IMR-90 (cell line): ENCODE results near the gene STAT3. TPM values are rescaled to one million over a fixed set of nuclear protein-coding genes. Genes with fewer than 3 reads are reported as not detected.

Experiments
- ATAC-seq: fragments of 200-7000 bp; cut with Tn5 transposase; 2 replicates; pipeline ENCODE4 v1.9.1; 2020; ENCODE audit warnings: low read depth, mild to moderate bottlenecking, moderate library complexity
- BruUV-seq: library from RNA; stranded (reverse); fragments of 400-500 nt; replicated peaks from 2 replicates; lab custom pipeline; 2021; lab: Mats Ljungman, UMichigan
- CTCF ChIA-PET: fragments of 300-600 bp; formaldehyde crosslinking; extraction: SDS; loops from one replicate; lab custom pipeline; 2021; ENCODE audit warnings: antibody characterized with exemption; lab: Yijun Ruan, JAX
- POLR2A ChIA-PET: fragments of 300-600 bp; sonication (Branson Sonifier 250); formaldehyde crosslinking; loops from one replicate; lab custom pipeline; 2022; ENCODE audit warnings: antibody characterized with exemption; ENCODE audit not compliant: unreplicated experiment; lab: Charles Lee
- DNase-seq: peaks from one replicate; pipeline ENCODE4 v3.0.0; 2013
- H2AFZ ChIP-seq: replicated peaks from 2 replicates; pipeline ENCODE3; 2013; ENCODE audit warnings: low read length, mild to moderate bottlenecking; ENCODE audit not compliant: poor library complexity
- H2AK5ac ChIP-seq: 2 replicates; pipeline ENCODE4 v1.6.1; 2013; ENCODE audit warnings: low read depth, low read length, inconsistent platforms
- H2AK9ac ChIP-seq: replicated peaks from 2 replicates; pipeline ENCODE3; 2013; ENCODE audit warnings: mild to moderate bottlenecking, low read depth, low read length, moderate library complexity; ENCODE audit not compliant: poor library complexity
- H2BK120ac ChIP-seq: 2 replicates; pipeline ENCODE4 v1.6.1; 2013; ENCODE audit warnings: low read depth, low read length, inconsistent platforms
- H2BK15ac ChIP-seq: 3 replicates; pipeline ENCODE4 v1.6.1; 2013; ENCODE audit warnings: low read depth, low read length, inconsistent platforms
- H2BK20ac ChIP-seq: 2 replicates; pipeline ENCODE4 v1.6.1; 2013; ENCODE audit warnings: low read depth, mild to moderate bottlenecking, inconsistent platforms, low read length, moderate library complexity
- H2BK5ac ChIP-seq: 2 replicates; pipeline ENCODE4 v1.6.1; 2013; ENCODE audit warnings: mild to moderate bottlenecking, low read depth, low read length, inconsistent platforms; ENCODE audit not compliant: poor library complexity, severe bottlenecking
- H3K14ac ChIP-seq: replicated peaks from 2 replicates; pipeline ENCODE4 v1.6.1; 2013; ENCODE audit warnings: low read depth, low read length, inconsistent platforms
- H3K18ac ChIP-seq: 2 replicates; pipeline ENCODE4 v1.6.1; 2013; ENCODE audit warnings: low read depth, low read length, control low read depth
- H3K23ac ChIP-seq: 2 replicates; pipeline ENCODE4 v1.6.1; 2013; ENCODE audit warnings: low read depth, low read length, inconsistent platforms
- H3K27ac ChIP-seq: 2 replicates; pipeline ENCODE4 v1.5.1; 2013; ENCODE audit warnings: mild to moderate bottlenecking, control low read depth, low read length; ENCODE audit not compliant: insufficient read depth
- H3K27me3 ChIP-seq: 2 replicates; pipeline ENCODE4 v1.6.1; 2013; ENCODE audit warnings: low read length; ENCODE audit not compliant: control insufficient read depth, insufficient read depth
- H3K36me3 ChIP-seq: 2 replicates; pipeline ENCODE4 v1.6.1; 2013; ENCODE audit warnings: low read length, mixed read lengths; ENCODE audit not compliant: control insufficient read depth, insufficient read depth
- H3K4ac ChIP-seq: 2 replicates; pipeline ENCODE4 v1.6.1; 2013; ENCODE audit warnings: low read depth, low read length, inconsistent platforms
- H3K4me1 ChIP-seq: 2 replicates; pipeline ENCODE4 v1.6.1; 2013; ENCODE audit warnings: low read length, mixed read lengths; ENCODE audit not compliant: control insufficient read depth, insufficient read depth
- H3K4me2 ChIP-seq: 2 replicates; pipeline ENCODE4 v1.6.1; 2013; ENCODE audit warnings: low read depth, mild to moderate bottlenecking, control low read depth, low read length, moderate library complexity
- H3K4me3 ChIP-seq: 2 replicates; pipeline ENCODE4 v1.5.1; 2013; ENCODE audit warnings: low read depth, mild to moderate bottlenecking, control low read depth, low read length, moderate library complexity; ENCODE audit not compliant: insufficient read depth
- H3K56ac ChIP-seq: 2 replicates; pipeline ENCODE4 v1.6.1; 2013; ENCODE audit warnings: low read length, inconsistent platforms; ENCODE audit not compliant: insufficient read depth; ENCODE audit errors: extremely low read depth
- H3K79me1 ChIP-seq, 2 experiments: 2 replicates each; pipeline ENCODE4 v1.6.1; 2013; ENCODE audit warnings: low read length in 2 of 2, inconsistent platforms in 1 of 2, low read depth in 1 of 2
- H3K9ac ChIP-seq: 2 replicates; pipeline ENCODE4 v1.6.1; 2013; ENCODE audit warnings: low read depth, low read length, control low read depth
- H3K9me1 ChIP-seq: 2 replicates; pipeline ENCODE4 v1.6.1; 2013; ENCODE audit warnings: low read length, inconsistent platforms; ENCODE audit not compliant: insufficient read depth
- H3K9me3 ChIP-seq: 2 replicates; pipeline ENCODE4 v1.6.1; 2013; ENCODE audit warnings: low read length; ENCODE audit not compliant: control insufficient read depth, insufficient read depth
- H4K20me1 ChIP-seq: 2 replicates; pipeline ENCODE4 v1.6.1; 2013; ENCODE audit warnings: low read length, inconsistent platforms; ENCODE audit not compliant: insufficient read depth
- H4K5ac ChIP-seq: 2 replicates; pipeline ENCODE4 v1.6.1; 2013; ENCODE audit warnings: mild to moderate bottlenecking, low read depth, low read length, control low read depth
- H4K8ac ChIP-seq, 2 experiments: 2 replicates each; pipeline ENCODE4 v1.6.1; 2013; ENCODE audit warnings: low read depth in 2 of 2, low read length in 2 of 2, control low read depth in 1 of 2, inconsistent platforms in 1 of 2
- H4K91ac ChIP-seq: 2 replicates; pipeline ENCODE4 v1.6.1; 2013; ENCODE audit warnings: low read depth, low read length, inconsistent platforms; ENCODE audit not compliant: insufficient read depth
- CHD1 ChIP-seq: IDR thresholded peaks from 2 replicates; pipeline ENCODE4 v1.6.1; 2012; ENCODE audit warnings: low read depth, low read length, improper control_type of control experiment
- MXI1 ChIP-seq: IDR thresholded peaks from 2 replicates; pipeline ENCODE4 v1.6.1; 2012; ENCODE audit warnings: low read depth, mild to moderate bottlenecking, low read length, moderate library complexity, borderline replicate concordance
- POLR2A ChIP-seq: IDR thresholded peaks from 2 replicates; pipeline ENCODE4 v1.6.1; 2012; ENCODE audit warnings: mild to moderate bottlenecking, low read depth, low read length
- WGBS, 2 experiments: methylation state at CpG; one replicate each; pipeline versions ENCODE4 v1.1.5 to v1.1.7; 2013; ENCODE audit warnings: missing lambda C conversion rate in 2 of 2; ENCODE audit not compliant: insufficient read length in 1 of 2; ENCODE audit errors: extremely low coverage in 2 of 2; 5-methylcytosine and 5-hydroxymethylcytosine counted together
- dilution Hi-C: fragments of 300-500 bp; cut with HindIII; formaldehyde crosslinking; loops from one replicate; pipeline ENCODE4 v1.14.3; 2018; ENCODE audit warnings: low sequenced_read_pairs; ENCODE audit not compliant: unreplicated experiment
- in situ Hi-C: fragments of 300-500 bp; cut with MboI; formaldehyde crosslinking; loops from 3 replicates; pipeline ENCODE4 v1.14.3; 2019; ENCODE audit warnings: low sequenced_read_pairs, inconsistent platforms, mixed read lengths
- intact Hi-C: fragments of 100-400 bp; cut with micrococcal nuclease; formaldehyde crosslinking; loops from 2 replicates; pipeline ENCODE4 v1.10.0; 2022
- polyA plus RNA-seq, 3 experiments: library from polyadenylated mRNA; depleted of rRNA; stranded (reverse); fragments of >200 nt; gene quantifications; 2 replicates each; pipeline ENCODE4 v1.2.3, GENCODE V29; 2012; ENCODE audit warnings: low replicate concordance in 1 of 3
- total RNA-seq: library from RNA; depleted of rRNA; stranded (reverse); fragments of >200 nt; gene quantifications from 2 replicates; pipeline ENCODE4 v1.2.3, GENCODE V29; 2012

The STAT3 gene
- total and polyA plus RNA-seq, 2 of the 4 experiments (the other 2 are of a cell fraction): 47.2 to 66.3 TPM

DNA sequence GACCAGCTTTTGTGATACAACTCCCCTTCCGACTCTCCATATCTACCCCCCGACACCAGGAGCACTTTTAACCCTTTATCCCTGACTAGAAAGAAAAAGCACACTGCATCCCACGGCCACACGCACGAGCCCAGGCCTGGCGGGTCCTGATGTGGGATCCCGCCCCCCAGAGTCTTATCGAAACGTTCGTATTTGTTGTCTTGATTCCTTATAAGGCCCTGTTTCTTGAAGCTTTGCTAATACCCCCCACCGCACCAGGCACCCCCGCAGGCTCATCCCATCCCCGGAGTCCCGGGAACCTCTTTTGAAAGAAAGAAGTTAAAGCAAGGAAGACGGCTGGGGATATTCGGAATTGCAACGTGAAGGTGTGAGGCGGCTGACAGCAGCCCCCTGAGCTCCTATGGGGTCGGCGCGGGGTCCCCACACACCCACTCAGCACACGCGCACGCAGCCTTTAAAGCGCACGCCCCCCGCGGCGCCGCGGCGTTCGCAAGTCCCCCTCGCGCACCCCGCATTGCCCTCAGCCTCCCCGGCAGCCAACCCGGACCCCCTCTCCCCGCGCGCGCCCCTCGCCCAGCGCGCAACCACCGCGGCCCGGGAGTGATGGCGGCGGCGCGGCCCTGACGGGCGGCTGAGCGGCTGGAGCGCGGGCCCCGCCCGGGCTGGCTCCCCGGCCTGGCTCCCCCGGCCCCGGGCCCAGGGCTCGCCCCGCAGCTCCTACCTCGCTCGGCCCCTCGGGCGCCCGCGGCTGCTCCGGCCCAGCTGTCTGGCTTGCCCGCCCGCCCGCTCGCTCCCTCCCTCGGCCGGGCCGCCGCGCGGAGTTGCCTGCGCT, 112.5 kb downstream of the STAT3 start:
- Histone ChIP-seq H3K4me2 (peak overlapping the region; percentile 89), H3K4me1 (peaks cover 3% of the 10 kb centered on the region), H4K5ac (peak overlapping the region; percentile 52), H3K56ac (peak overlapping the region; percentile 87), H2AK9ac (peak overlapping the region; percentile 96), H2AK5ac (peak overlapping the region; percentile 61), H4K20me1 (peaks cover 24% of the 10 kb centered on the region), H3K4me3 (peak overlapping the region; percentile 77), H3K27me3 (no peaks in the 10 kb centered on the region), H2BK20ac (peak overlapping the region; percentile 63), H3K23ac (peak overlapping the region; percentile 83), H4K8ac (peak overlapping the region; percentile 74 to 94), H3K27ac (peak overlapping the region; percentile 76), H3K14ac (peak overlapping the region; percentile 96), H3K79me1 (peaks cover 7 to 44% of the 10 kb centered on the region in 2 experiments; a peak in 3 of 4 replicates), H2BK120ac (peak overlapping the region; percentile 71; the same call in 1 of the 2 replicates), H3K9ac (peak overlapping the region; percentile 91), H3K9me1 (peaks cover 6% of the 10 kb centered on the region), H2BK15ac (peak overlapping the region; percentile 84; the same call in 1 of the 3 replicates), H3K9me3 (no peaks in the 10 kb centered on the region), H3K4ac (peak overlapping the region; percentile 90), H2BK5ac (peak overlapping the region; percentile 64), H3K36me3 (no peaks in the 10 kb centered on the region), H4K91ac (peak overlapping the region; percentile 80), H3K18ac (peak overlapping the region; percentile 63), H2AFZ (peak overlapping the region; percentile 91)
- 0% methylated on average over 17 of the region's 82 CpGs; no CpG with 5 or more reads in 1 of the 2 experiments for WGBS, 2 experiments
- CTCF ChIA-PET: interaction anchor here (0.9 kb wide), 1 partner anchor 54 kb away, joined by 3 read pairs; no protein-coding TSS in a partner anchor
- no TSS peak for BruUV-seq
- DNase-seq: peak; percentile 59
- ATAC-seq: peak; percentile 69
- intact Hi-C loops (loop anchor here (5.0 kb wide), 1 partner anchor 53 kb away; no protein-coding TSS in a partner anchor), dilution Hi-C loops (no loop called here), in situ Hi-C loops (no loop called here)
- TF ChIP-seq MXI1: 0 out of 2 replicates have a peak, but pooled peaks have one; percentile 31
- no peak for TF ChIP-seq CHD1
- peak; percentile 22; the same call in 1 of the 2 replicates for TF ChIP-seq POLR2A
- POLR2A ChIA-PET: interaction anchor here (0.6 to 1.1 kb wide), 3 partner anchors 27 to 104 kb away, joined by 3 to 4 read pairs (median 3); no protein-coding TSS in a partner anchor
